ENCODE measurements around the gene KANTR. TPM values are rescaled to one million over a fixed set of nuclear protein-coding genes. Genes with fewer than 3 reads are reported as not detected.

Gene KANTR
- total and polyA plus RNA-seq, 9 of the 15 experiments (the other 6 are each of a cell fraction or from before 2014, with no cell fraction given), result 1.0 to 5.7 (median 3.4) TPM

- TF ChIP-seq PREB (CRISPR knock-in tag; IDR thresholded peaks at IDR 0.05) (no peak), NONO (IDR thresholded peaks at IDR 0.05; ENCODE audit: low read depth in 2 of 2, low read length in 1 of 2) (no peak), ZBTB2 (IDR thresholded peaks at IDR 0.05) (no peak)
Measured at GRCh38 chrX:53056292-53056691, 37.6 kb upstream of the KANTR start (continued).

DNA sequence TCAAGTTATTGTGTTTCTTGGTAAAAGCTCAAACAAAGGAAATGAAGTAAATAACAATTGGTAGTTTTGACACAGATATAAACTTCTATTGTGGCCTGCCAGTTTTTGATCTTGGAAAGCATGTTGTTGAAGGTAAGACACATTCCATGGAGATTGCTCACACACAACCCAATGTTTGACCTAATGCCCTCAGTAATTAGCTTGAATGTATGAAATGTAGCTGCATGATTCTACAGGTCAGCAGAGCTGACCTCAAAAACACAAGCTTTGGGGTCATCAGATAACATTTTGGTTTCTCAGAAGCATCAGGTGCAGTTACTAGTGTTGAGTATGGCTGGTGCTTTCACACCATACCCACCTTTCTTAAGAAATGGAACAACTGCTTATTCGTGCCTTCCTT, 28.8 kb upstream of the KANTR start:
- CTCF ChIA-PET (ENCODE audit: low intra/inter-chr PET ratio), result no interaction called here
- in situ Hi-C loops (cut with MboI), result no loop called here
- FAIRE-seq, result no peak
- TF ChIP-seq TCF15 (CRISPR knock-in tag; IDR thresholded peaks at IDR 0.05) (no peak), ZNF589 (CRISPR knock-in tag; IDR thresholded peaks at IDR 0.05; ENCODE audit: low read depth) (no peak), ZBTB11 (CRISPR knock-in tag; IDR thresholded peaks at IDR 0.05) (no peak), PTBP1 (IDR thresholded peaks at IDR 0.05; ENCODE audit: low read depth, low read length) (no peak), EGR1 (conservative IDR thresholded peaks at IDR 0.05) (no peak), ZFP1 (CRISPR knock-in tag; IDR thresholded peaks at IDR 0.05) (no peak)

More for the DNA sequence above, 28.8 kb upstream of the KANTR start:
- Histone ChIP-seq H3K36me3 (ENCODE audit: control insufficient read depth, insufficient read depth, low read length) (no peaks in the 10 kb centered on the region), H3K27me3 (ENCODE audit: control insufficient read depth in 2 of 2, insufficient read depth in 2 of 2, low read length in 2 of 2) (no peaks in the 10 kb centered on the region), H3K27ac (ENCODE audit: extremely low read depth, low read depth, low read length) (no peak overlapping the region), H3K9me1 (ENCODE audit: control insufficient read depth, insufficient read depth, low read length) (no peaks in the 10 kb centered on the region), H3K79me2 (ENCODE audit: control insufficient read depth, insufficient read depth, low read length) (no peaks in the 10 kb centered on the region), H3K9ac (ENCODE audit: insufficient read depth in 1 of 2, low read depth in 2 of 2, low read length in 2 of 2) (no peak overlapping the region), H3K4me3 (no peak overlapping the region), H3K9me3 (replicated peaks; ENCODE audit: control insufficient read depth, insufficient read depth, low read depth, low read length) (no peaks in the 10 kb centered on the region), H4K20me1 (replicated peaks; ENCODE audit: control insufficient read depth, insufficient read depth, low read length) (no peaks in the 10 kb centered on the region), H3K4me1 (replicated peaks in 1 of 2; ENCODE audit: control insufficient read depth in 2 of 2, insufficient read depth in 2 of 2, low read length in 2 of 2) (no peaks in the 10 kb centered on the region; a peak in 1 of 5 replicates), H3K4me2 (ENCODE audit: insufficient read depth, low read length) (no peak overlapping the region), H2AFZ (ENCODE audit: low read depth, low read length) (no peak overlapping the region)
- POLR2A ChIA-PET, result no interaction called here
- no TSS peak for BruUV-seq (replicated peaks)
- no peak for ATAC-seq
- 0% methylated on average over 1 of the region's 1 CpG for WGBS (ENCODE audit: insufficient coverage, low coverage, missing lambda C conversion rate)
- no peak for DNase-seq (ENCODE audit: extremely low read depth in 1 of 4, low spot score in 3 of 4)
- intact Hi-C loops (cut with micrococcal nuclease), result no loop called here

Data from K562 (cell line).